Measurements from ENCODE around the gene ZNF573.

Gene ZNF573

GRCh38 chr19:37698216-37698615, 81.2 kb downstream of the ZNF573 start:
- H3F3A ChIP-seq (ENCODE audit: insufficient read depth, low read length), result no peaks in the 10 kb centered on the region
- no peaks in the 10 kb centered on the region for H4K20me1 ChIP-seq (ENCODE audit: insufficient read depth, low read length)
- no peaks in the 10 kb centered on the region for H3K9me2 ChIP-seq (ENCODE audit: low read depth, low read length)
- H3K79me2 ChIP-seq (ENCODE audit: insufficient read depth, low read length), result no peaks in the 10 kb centered on the region
- H3K4me2 ChIP-seq (ENCODE audit: low read length), result no peak overlapping the region
- no peak overlapping the region for H3K9ac ChIP-seq (ENCODE audit: low read length)
- no peaks in the 10 kb centered on the region for H3K27me3 ChIP-seq (ENCODE audit: insufficient read depth, low read length)
- no peak overlapping the region for H3K27ac ChIP-seq (ENCODE audit: low read depth, low read length, poor library complexity, severe bottlenecking)
- H2AFZ ChIP-seq (ENCODE audit: low read length), result no peak overlapping the region
- no peak for TF ChIP-seq CTCF (IDR thresholded peaks at IDR 0.05; ENCODE audit: low read length)
- TF ChIP-seq EZH2 (IDR thresholded peaks at IDR 0.05; ENCODE audit: borderline replicate concordance, low read length), result no peak
- no peak overlapping the region for H3K4me3 ChIP-seq (ENCODE audit: low read depth, low read length, poor library complexity, severe bottlenecking)
- peaks cover 25% of the 10 kb centered on the region for H3K9me3 ChIP-seq (ENCODE audit: low read length)
- no peaks in the 10 kb centered on the region for H3K4me1 ChIP-seq (ENCODE audit: insufficient read depth, low read length, severe bottlenecking)
- H3K36me3 ChIP-seq (ENCODE audit: insufficient read depth, low read length), result peaks cover 66% of the 10 kb centered on the region

- Histone ChIP-seq H4K20me1 (ENCODE audit: insufficient read depth, low read length) (no peaks in the 10 kb centered on the region), H3K4me2 (ENCODE audit: low read length) (no peak overlapping the region), H3K9ac (ENCODE audit: low read length) (no peak overlapping the region), H3K4me3 (ENCODE audit: low read depth, low read length, poor library complexity, severe bottlenecking) (no peak overlapping the region), H3K27ac (ENCODE audit: low read depth, low read length, poor library complexity, severe bottlenecking) (no peak overlapping the region), H3F3A (ENCODE audit: insufficient read depth, low read length) (no peaks in the 10 kb centered on the region), H3K9me2 (ENCODE audit: low read depth, low read length) (no peaks in the 10 kb centered on the region), H3K27me3 (ENCODE audit: insufficient read depth, low read length) (no peaks in the 10 kb centered on the region), H3K79me2 (ENCODE audit: insufficient read depth, low read length) (no peaks in the 10 kb centered on the region), H3K36me3 (ENCODE audit: insufficient read depth, low read length) (peaks cover 42% of the 10 kb centered on the region), H3K4me1 (ENCODE audit: insufficient read depth, low read length, severe bottlenecking) (no peaks in the 10 kb centered on the region), H2AFZ (ENCODE audit: low read length) (no peak overlapping the region), H3K9me3 (ENCODE audit: low read length) (peaks cover 21% of the 10 kb centered on the region)
- TF ChIP-seq CTCF (IDR thresholded peaks at IDR 0.05; ENCODE audit: low read length) (no peak), EZH2 (IDR thresholded peaks at IDR 0.05; ENCODE audit: borderline replicate concordance, low read length) (no peak)
Observed at GRCh38 chr19:37695144-37695899, 84.1 kb downstream of the ZNF573 start.

GRCh38 chr19:37692956-37693620, 86.3 kb downstream of the ZNF573 start:
- no peaks in the 10 kb centered on the region for H4K20me1 ChIP-seq (ENCODE audit: insufficient read depth, low read length)
- H3K4me3 ChIP-seq (ENCODE audit: low read depth, low read length, poor library complexity, severe bottlenecking), result no peak overlapping the region
- no peaks in the 10 kb centered on the region for H3K79me2 ChIP-seq (ENCODE audit: insufficient read depth, low read length)
- peaks cover 3% of the 10 kb centered on the region; the same call in 1 of the 2 replicates for H3K9me3 ChIP-seq (ENCODE audit: low read length)
- TF ChIP-seq CTCF (IDR thresholded peaks at IDR 0.05; ENCODE audit: low read length) (no peak), EZH2 (IDR thresholded peaks at IDR 0.05; ENCODE audit: borderline replicate concordance, low read length) (no peak)
- no peaks in the 10 kb centered on the region for H3K4me1 ChIP-seq (ENCODE audit: insufficient read depth, low read length, severe bottlenecking)
- H3K4me2 ChIP-seq (ENCODE audit: low read length), result no peak overlapping the region
- no peak overlapping the region for H3K27ac ChIP-seq (ENCODE audit: low read depth, low read length, poor library complexity, severe bottlenecking)
- no peaks in the 10 kb centered on the region for H3F3A ChIP-seq (ENCODE audit: insufficient read depth, low read length)
- H3K27me3 ChIP-seq (ENCODE audit: insufficient read depth, low read length), result no peaks in the 10 kb centered on the region
- peaks cover 20% of the 10 kb centered on the region for H3K36me3 ChIP-seq (ENCODE audit: insufficient read depth, low read length)
- no peaks in the 10 kb centered on the region for H3K9me2 ChIP-seq (ENCODE audit: low read depth, low read length)
- H3K9ac ChIP-seq (ENCODE audit: low read length), result no peak overlapping the region
- H2AFZ ChIP-seq (ENCODE audit: low read length), result no peak overlapping the region

Measured in OCI-LY1 (cell line).